Duodenal mucosa (tissue), 2 donors: ENCODE measurements around the gene DNAH1.
"Not testable (repeated sequence)": the region's sequence is repeated elsewhere in the genome, so short reads cannot be mapped to it uniquely, and the experiment has no call there.

ENCODE experiments used
- H3K27ac ChIP-seq: one replicate; pipeline ENCODE4 v1.7.0; 2013; ENCODE audit warnings: low read depth, low read length
- H3K27me3 ChIP-seq, 2 donors: one replicate each; pipeline ENCODE4 v1.7.0; 2013; ENCODE audit warnings: low read length in 2 of 2, control low read depth in 1 of 2; ENCODE audit not compliant: insufficient read depth in 2 of 2, control insufficient read depth in 1 of 2
- H3K36me3 ChIP-seq, 2 donors: one replicate each; pipeline ENCODE4 v1.7.0; 2013; ENCODE audit warnings: low read length in 2 of 2, control low read depth in 1 of 2; ENCODE audit not compliant: insufficient read depth in 2 of 2, control insufficient read depth in 1 of 2
- H3K4me1 ChIP-seq, 2 donors: one replicate each; pipeline ENCODE4 v1.7.0; 2013; ENCODE audit warnings: low read length in 2 of 2, control low read depth in 1 of 2; ENCODE audit not compliant: insufficient read depth in 2 of 2, control insufficient read depth in 1 of 2
- H3K4me3 ChIP-seq, 2 donors: one replicate each; pipeline ENCODE4 v1.7.0; 2013; ENCODE audit warnings: low read length in 2 of 2, low read depth in 1 of 2
- H3K9ac ChIP-seq, 2 donors: one replicate each; pipeline ENCODE4 v1.7.0; 2013; ENCODE audit warnings: low read length in 2 of 2, low read depth in 1 of 2
- H3K9me3 ChIP-seq, 2 donors: one replicate each; pipeline ENCODE4 v1.7.0; 2013; ENCODE audit warnings: low read length in 2 of 2, control low read depth in 1 of 2; ENCODE audit not compliant: control insufficient read depth in 1 of 2

The DNAH1 gene

GRCh38 chr3:52331906-52332305 lies 15.8 kb downstream of the DNAH1 start:
- Histone ChIP-seq H3K9ac (no peak overlapping the region), H3K9me3 (no peaks in the 10 kb centered on the region), H3K4me1 (no peaks in the 10 kb centered on the region), H3K27me3 (no peaks in the 10 kb centered on the region), H3K4me3 (no peak overlapping the region), H3K27ac (no peak overlapping the region), H3K36me3 (peaks cover 0 to 21% of the 10 kb centered on the region in 2 donors)

GRCh38 chr3:52333869-52334557 lies 17.9 kb downstream of the DNAH1 start:
- Histone ChIP-seq H3K27me3 (no peaks in the 10 kb centered on the region), H3K27ac (no peak overlapping the region), H3K36me3 (peaks cover 0 to 16% of the 10 kb centered on the region in 2 donors), H3K9ac (no peak overlapping the region), H3K9me3 (no peaks in the 10 kb centered on the region), H3K4me1 (no peaks in the 10 kb centered on the region), H3K4me3 (no peak overlapping the region)

GRCh38 chr3:52338131-52338530 lies 22.0 kb downstream of the DNAH1 start:
- not testable (repeated sequence) for H3K9me3 ChIP-seq, H3K9ac ChIP-seq, H3K4me3 ChIP-seq, H3K4me1 ChIP-seq, H3K27me3 ChIP-seq, H3K27ac ChIP-seq
- H3K36me3 ChIP-seq = peaks cover 0 to 10% of the 10 kb centered on the region in 2 donors

GRCh38 chr3:52339612-52340011 lies 23.5 kb downstream of the DNAH1 start:
- Histone ChIP-seq H3K9ac (no peak overlapping the region), H3K27me3 (no peaks in the 10 kb centered on the region), H3K4me3 (no peak overlapping the region), H3K36me3 (peaks cover 0 to 18% of the 10 kb centered on the region in 2 donors), H3K27ac (no peak overlapping the region), H3K4me1 (no peaks in the 10 kb centered on the region), H3K9me3 (no peaks in the 10 kb centered on the region)

GRCh38 chr3:52341123-52341522 lies 25.0 kb downstream of the DNAH1 start:
- Histone ChIP-seq H3K36me3 (peaks cover 3 to 28% of the 10 kb centered on the region in 2 donors), H3K27me3 (no peaks in the 10 kb centered on the region), H3K9ac (no peak overlapping the region), H3K4me3 (no peak overlapping the region), H3K4me1 (no peaks in the 10 kb centered on the region), H3K9me3 (no peaks in the 10 kb centered on the region), H3K27ac (no peak overlapping the region)

GRCh38 chr3:52343946-52344600 lies 28.0 kb downstream of the DNAH1 start:
- Histone ChIP-seq H3K27me3 (no peaks in the 10 kb centered on the region), H3K36me3 (peaks cover 7 to 53% of the 10 kb centered on the region in 2 donors), H3K9ac (no peak overlapping the region), H3K27ac (no peak overlapping the region), H3K4me1 (no peaks in the 10 kb centered on the region), H3K4me3 (no peak overlapping the region), H3K9me3 (no peaks in the 10 kb centered on the region)

GRCh38 chr3:52345521-52346109 lies 29.5 kb downstream of the DNAH1 start:
- no peaks in the 10 kb centered on the region for H3K27me3 ChIP-seq
- peaks cover 13 to 61% of the 10 kb centered on the region in 2 donors for H3K36me3 ChIP-seq
- no peaks in the 10 kb centered on the region for H3K9me3 ChIP-seq
- no peak overlapping the region for H3K9ac ChIP-seq
- H3K4me1 ChIP-seq = no peaks in the 10 kb centered on the region
- H3K27ac ChIP-seq = no peak overlapping the region
- H3K4me3 ChIP-seq = no peak overlapping the region

GRCh38 chr3:52346623-52347530 lies 30.8 kb downstream of the DNAH1 start:
- no peak overlapping the region for H3K27ac ChIP-seq
- no peaks in the 10 kb centered on the region for H3K4me1 ChIP-seq
- no peak overlapping the region for H3K9ac ChIP-seq
- peaks cover 17 to 60% of the 10 kb centered on the region in 2 donors for H3K36me3 ChIP-seq
- no peaks in the 10 kb centered on the region for H3K27me3 ChIP-seq
- no peak overlapping the region for H3K4me3 ChIP-seq
- H3K9me3 ChIP-seq = no peaks in the 10 kb centered on the region

- H3K9me3 ChIP-seq = no peaks in the 10 kb centered on the region
- no peak overlapping the region for H3K9ac ChIP-seq
- H3K4me3 ChIP-seq = no peak overlapping the region
- no peaks in the 10 kb centered on the region for H3K27me3 ChIP-seq
- H3K36me3 ChIP-seq = peaks cover 17 to 70% of the 10 kb centered on the region in 2 donors
- no peak overlapping the region for H3K27ac ChIP-seq
- no peaks in the 10 kb centered on the region for H3K4me1 ChIP-seq
Observed at GRCh38 chr3:52347716-52348635, 31.9 kb downstream of the DNAH1 start.
